Anterior cingulate cortex (tissue), 58 donors: ENCODE measurements around the gene TESK2.
"Not testable (repeated sequence)": the region's sequence is repeated elsewhere in the genome, so short reads cannot be mapped to it uniquely, and the experiment has no call there.

Experiments used
- DNase-seq, 58 donors: peaks; one replicate each; lab custom pipeline; 2025; lab: John Stamatoyannopoulos, UW

TESK2 gene

GRCh38 chr1:45490626-45491486, at the start of gene TESK2:
TSS of gene TESK2 (minus strand) at chr1:45491163. CDS start at chr1:45457785, 33,378 bp downstream.
- DNase-seq = peak; percentile 79 to 100 (median 98)

- DNase-seq = no peak
Observed at GRCh38 chr1:45536886-45537285, 45.9 kb upstream of the TESK2 start.

- no peak for DNase-seq
Observed at GRCh38 chr1:45535988-45536766, 45.2 kb upstream of the TESK2 start.

- DNase-seq = no peak
Observed at GRCh38 chr1:45531873-45532272, 40.9 kb upstream of the TESK2 start.

- no peak for DNase-seq
Observed at GRCh38 chr1:45530632-45531135, 39.7 kb upstream of the TESK2 start.

- no peak for DNase-seq
Observed at GRCh38 chr1:45526135-45526644, 35.2 kb upstream of the TESK2 start.

GRCh38 chr1:45523975-45524374, 33.0 kb upstream of the TESK2 start:
- DNase-seq = not testable (repeated sequence)

GRCh38 chr1:45523516-45523915, 32.6 kb upstream of the TESK2 start:
- DNase-seq = not testable (repeated sequence)

GRCh38 chr1:45522324-45523104, 31.6 kb upstream of the TESK2 start:
- DNase-seq = no peak

GRCh38 chr1:45521413-45522323, 30.7 kb upstream of the TESK2 start, which contains the start of gene PRDX1:
TSS of gene PRDX1 (minus strand) at chr1:45521884. CDS start at chr1:45519043, 2,841 bp downstream.
- peak; percentile 58 to 98 (median 94) for DNase-seq

GRCh38 chr1:45519774-45520173, 28.8 kb upstream of the TESK2 start:
- not testable (repeated sequence) for DNase-seq

- DNase-seq = peak in 4 of 58 donors; percentile 6 to 36 (median 8)
Observed at GRCh38 chr1:45518910-45519309, 27.9 kb upstream of the TESK2 start.

- DNase-seq = not testable (repeated sequence)
Observed at GRCh38 chr1:45518366-45518765, 27.4 kb upstream of the TESK2 start.

GRCh38 chr1:45516465-45516864, 25.5 kb upstream of the TESK2 start:
- DNase-seq = no peak

- no peak for DNase-seq
Observed at GRCh38 chr1:45516036-45516435, 25.1 kb upstream of the TESK2 start.

GRCh38 chr1:45513532-45514260, 22.7 kb upstream of the TESK2 start:
- not testable (repeated sequence) for DNase-seq

- peak in 26 of 58 donors; percentile 5 to 57 (median 22) for DNase-seq
Observed at GRCh38 chr1:45512641-45513054, 21.7 kb upstream of the TESK2 start.

- peak in 28 of 58 donors; percentile 14 to 66 (median 34) for DNase-seq
Observed at GRCh38 chr1:45510972-45511527, 20.1 kb upstream of the TESK2 start.
